ENCODE measurements around the gene WDR72.

DNA sequence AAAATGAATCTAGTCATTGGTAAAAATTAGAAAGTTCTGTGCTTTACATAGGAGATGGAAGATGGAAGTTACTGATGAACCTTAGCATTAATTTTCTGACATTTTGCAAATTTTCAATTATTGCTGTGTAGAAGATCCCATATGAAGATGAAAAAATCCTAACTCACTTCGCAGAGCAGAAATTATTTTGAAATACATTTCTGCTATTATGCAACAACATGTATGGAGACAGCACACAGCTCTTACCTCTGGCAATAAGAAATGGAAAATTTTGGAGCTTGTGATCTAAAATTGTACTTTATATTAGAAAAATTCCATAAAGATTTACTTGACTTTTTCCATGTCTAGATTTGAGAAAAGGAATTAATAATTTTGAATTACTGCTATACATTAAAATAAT lies 177.9 kb downstream of the WDR72 start:
- TF ChIP-seq, protein P1, sequence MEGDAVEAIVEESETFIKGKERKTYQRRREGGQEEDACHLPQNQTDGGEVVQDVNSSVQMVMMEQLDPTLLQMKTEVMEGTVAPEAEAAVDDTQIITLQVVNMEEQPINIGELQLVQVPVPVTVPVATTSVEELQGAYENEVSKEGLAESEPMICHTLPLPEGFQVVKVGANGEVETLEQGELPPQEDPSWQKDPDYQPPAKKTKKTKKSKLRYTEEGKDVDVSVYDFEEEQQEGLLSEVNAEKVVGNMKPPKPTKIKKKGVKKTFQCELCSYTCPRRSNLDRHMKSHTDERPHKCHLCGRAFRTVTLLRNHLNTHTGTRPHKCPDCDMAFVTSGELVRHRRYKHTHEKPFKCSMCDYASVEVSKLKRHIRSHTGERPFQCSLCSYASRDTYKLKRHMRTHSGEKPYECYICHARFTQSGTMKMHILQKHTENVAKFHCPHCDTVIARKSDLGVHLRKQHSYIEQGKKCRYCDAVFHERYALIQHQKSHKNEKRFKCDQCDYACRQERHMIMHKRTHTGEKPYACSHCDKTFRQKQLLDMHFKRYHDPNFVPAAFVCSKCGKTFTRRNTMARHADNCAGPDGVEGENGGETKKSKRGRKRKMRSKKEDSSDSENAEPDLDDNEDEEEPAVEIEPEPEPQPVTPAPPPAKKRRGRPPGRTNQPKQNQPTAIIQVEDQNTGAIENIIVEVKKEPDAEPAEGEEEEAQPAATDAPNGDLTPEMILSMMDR (conservative IDR thresholded peaks at IDR 0.05; ENCODE audit: low read length), result no peak
- TF ChIP-seq EZH2phosphoT487 (IDR thresholded peaks at IDR 0.05; ENCODE audit: borderline replicate concordance), result no peak
